Stimulated activated CD4-positive, alpha-beta T cell treated with anti-CD3 and anti-CD28 coated beads, TNF-alpha, amount 100 ng/mL, for 24 hours (primary cell): ENCODE data around the gene GLIS2.
A peak's percentile ranks its signal among the peaks of the same experiment; 100 is the strongest.

Experiments
- DNase-seq, 3 experiments: peaks; one replicate each; pipeline ENCODE4 v3.0.0-alpha.2; 2020; ENCODE audit warnings: low read depth in 3 of 3

GLIS2 gene

DNA sequence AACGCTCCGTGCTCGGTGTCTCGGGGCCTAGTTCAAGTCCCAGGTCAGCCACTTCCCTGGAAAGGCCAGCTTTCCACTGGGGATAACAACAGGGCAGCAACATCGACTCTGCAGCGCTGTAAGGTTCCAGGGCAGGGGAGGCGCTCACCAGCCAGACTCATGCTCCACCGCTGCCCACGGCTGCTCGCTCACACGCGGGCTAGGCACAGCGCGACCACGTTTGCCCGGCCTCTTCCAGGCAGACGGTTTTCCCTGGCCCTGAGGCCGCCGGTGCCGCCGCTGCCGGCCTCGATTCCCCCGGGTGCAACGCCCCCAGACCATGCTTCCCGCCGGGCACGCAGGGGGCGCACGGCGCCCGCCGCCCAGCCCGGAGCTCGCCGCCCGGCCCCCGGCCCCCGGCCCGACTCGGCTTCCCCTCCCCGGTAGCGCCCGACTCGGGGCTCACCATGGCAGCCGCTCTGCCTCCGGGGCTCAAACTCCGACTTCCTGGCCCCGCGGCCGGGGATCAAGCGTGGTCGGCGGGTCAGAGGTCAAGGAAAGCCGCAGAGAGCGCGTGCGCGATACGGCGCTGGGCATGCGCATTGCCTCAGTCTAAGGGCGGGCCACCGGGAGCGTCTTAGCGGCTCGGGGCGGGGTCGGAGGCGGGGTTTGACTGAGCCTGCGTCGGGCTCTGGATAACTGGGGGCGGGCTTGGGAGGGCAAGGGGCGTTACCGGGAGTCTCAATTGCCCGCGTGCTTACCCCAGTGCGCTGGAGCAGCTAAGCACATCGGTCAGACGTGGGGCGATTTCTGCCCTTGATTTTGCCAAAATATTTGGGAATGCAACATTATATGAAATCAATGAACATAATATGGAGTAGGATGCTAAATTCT lies 35.2 kb downstream of the GLIS2 start, which contains the start of gene PAM16:
TSS of gene PAM16 (minus strand) at position 535 of the 873 bp plus-strand sequence. CDS start at position 448, 87 bp downstream.
- DNase-seq: peak; percentile 95 to 99 (median 99)

DNA sequence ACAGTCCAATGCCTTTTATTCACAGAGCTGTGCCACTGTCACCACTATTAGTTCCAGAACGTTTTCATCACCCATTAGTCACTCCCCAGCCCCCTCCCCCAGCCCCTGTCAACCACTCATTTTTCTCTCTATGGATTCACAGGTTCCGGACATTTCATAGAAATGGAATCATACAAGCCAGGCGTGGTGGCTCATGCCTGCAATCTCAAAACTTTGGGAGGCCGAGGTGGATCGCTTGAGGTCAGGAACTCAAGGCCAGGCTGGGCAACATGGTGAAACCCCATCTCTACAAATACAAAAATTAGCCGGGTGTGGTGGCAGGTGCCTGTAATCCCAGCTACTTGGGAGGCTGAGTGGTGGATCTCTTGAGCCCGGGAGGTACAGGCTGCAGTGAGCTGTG lies 36.0 kb downstream of the GLIS2 start:
- DNase-seq: peak in 1 of 3 experiments; percentile 19

DNA sequence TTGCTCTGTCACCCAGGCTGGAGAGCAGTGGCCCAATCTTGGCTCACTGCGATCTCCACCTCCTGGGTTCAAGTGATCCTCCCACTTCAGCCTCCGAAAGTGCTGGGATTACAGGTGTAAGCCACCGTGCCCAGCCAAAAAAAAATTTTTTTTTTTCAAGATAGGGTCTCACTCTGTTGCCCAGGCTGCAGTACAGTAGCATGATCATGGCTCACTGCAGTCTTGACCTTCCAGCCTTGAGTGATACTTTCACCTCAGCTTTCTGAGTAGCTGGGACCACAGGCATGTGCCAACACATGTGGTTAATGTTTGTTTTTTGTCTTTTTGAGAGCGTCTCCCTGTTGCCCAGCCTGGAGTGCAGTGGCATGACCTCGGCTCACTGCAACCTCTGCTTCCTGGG lies 37.0 kb downstream of the GLIS2 start:
- no peak for DNase-seq

DNA sequence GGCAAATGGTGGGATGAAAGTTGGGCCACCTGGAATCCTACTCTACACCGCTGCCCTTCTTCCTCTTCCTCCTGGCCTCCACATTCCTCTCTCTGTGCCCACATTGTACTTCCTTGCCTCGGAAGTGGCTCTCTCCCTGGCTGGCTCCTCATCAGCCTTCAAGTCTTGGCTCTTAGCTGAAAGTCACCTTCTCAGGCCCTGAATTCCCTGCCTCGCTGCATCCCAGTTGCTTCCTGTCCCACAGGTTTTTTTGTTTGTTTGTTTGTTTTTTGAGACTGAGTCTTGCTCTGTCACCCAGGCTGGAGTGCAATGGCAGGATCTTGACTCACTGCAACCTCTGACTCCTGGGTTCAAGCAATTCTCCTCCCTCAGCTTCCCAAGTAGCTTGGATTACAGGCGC lies 37.8 kb downstream of the GLIS2 start:
- no peak for DNase-seq

DNA sequence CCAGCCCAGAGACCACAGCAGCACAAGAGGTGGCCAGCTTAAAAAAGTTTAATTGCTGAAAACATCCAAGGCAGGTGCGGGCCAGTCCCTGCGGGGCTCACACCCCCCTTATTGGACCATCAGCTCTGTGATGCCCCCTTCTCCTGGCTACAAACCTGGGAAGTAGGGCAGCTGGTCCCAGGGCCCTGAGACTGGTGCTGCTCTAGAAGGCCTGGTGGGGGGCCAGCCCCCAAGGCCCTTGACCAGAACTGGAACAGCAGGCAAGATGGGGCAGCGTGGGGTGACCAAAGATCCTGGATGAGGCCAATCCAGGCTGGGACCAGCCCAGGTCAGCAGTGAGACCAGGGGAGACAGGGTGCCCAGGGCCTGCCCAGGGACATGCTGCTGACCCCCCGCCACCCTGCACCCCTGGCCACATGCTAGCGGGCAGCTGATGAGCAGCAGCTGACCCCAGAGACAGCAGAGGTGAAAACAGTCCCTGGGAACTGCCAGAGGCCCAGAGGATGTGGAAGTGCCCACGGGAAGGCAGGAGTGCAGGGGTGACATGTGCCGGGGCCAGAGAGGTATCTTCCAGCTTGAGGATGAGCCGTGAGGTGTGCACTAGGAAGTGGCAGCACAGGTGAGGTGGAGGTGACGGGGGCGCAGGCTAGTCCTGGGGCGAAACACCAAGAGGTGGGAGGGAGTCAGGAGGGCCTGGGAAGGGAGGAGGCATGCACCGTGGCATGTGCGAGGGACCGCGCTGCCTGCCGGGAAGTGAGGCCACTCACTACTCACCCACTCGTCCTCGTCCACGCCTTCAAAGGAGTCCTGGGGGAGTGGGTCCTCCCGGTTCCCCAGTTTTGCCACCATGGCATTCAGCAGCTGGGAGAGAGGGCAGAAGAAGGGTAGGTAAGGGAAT lies 38.9 kb downstream of the GLIS2 start:
- no peak for DNase-seq

DNA sequence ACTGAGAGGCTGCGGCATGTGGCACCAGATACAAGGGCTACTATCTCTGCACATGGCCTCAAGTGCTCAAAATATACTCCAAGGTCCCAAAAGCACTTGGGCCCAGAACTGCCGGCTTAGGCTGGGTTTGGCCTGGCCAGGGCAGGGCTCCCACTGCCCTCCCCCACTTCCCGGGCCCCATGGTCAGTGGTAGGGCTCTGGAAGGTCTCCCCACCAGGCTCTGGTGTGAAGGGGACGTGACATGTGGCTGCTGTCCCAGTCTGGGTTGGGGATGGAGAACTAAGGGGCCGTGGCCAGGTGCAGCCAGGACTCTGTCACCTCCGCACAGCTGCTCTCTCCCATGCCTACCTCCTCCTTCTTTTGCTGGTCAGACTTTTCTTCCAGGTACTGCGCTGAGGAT lies 41.0 kb downstream of the GLIS2 start:
- no peak for DNase-seq

DNA sequence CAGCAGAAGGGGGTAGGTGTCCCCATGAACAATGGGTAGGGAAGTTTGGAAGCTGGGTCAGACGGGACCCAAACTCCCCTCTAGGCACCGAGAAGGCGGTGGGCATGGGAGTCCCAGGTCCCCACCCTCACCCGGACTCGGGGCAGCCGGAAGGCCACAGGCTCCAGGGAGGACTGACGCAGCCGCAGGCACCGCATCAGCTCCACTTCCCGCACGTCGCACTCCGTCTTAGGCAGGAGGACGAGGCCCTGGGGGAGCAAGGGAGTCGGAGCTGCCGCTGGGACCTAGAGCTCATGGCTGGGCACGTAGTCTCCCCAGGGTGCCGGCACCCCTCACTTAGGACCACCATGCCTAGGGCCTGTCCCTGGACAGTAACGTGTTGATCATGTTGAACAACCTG lies 42.4 kb downstream of the GLIS2 start:
- DNase-seq: no peak

DNA sequence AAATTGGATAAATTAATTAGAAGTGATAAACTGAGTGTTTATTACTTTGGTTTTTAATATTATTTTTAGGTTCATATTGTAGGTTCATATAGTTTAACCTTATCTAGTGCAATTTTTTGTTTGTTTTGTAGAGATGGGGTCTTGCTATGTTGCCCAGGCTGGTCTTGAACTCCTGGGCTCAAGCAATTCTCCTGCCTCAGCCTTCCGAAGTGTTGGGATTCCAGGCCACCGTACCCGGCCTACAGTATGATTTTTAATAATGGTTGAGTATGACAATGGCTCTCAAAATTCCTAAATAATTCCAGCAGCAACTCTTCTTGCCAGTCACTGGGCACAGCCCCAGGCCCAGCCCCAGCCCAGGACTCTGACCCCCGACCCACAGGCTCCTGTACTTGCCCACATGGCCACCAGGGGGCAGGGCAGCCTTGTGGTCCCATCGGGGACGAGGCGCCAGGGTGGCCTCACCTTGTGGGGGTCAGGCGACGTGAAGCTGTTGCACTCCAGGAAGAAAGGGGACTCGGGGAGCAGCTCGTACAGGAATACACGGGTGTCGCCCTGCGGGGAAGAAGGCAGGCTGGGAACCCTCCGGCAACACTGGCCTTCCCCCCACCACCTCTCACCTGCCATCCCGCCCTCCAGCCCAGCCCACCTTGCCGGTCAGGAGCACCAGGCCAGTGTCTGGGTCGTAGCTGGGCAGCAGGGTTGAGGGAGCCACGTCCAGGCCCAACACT lies 43.1 kb downstream of the GLIS2 start:
- peak; percentile 42 to 63 (median 49) for DNase-seq

DNA sequence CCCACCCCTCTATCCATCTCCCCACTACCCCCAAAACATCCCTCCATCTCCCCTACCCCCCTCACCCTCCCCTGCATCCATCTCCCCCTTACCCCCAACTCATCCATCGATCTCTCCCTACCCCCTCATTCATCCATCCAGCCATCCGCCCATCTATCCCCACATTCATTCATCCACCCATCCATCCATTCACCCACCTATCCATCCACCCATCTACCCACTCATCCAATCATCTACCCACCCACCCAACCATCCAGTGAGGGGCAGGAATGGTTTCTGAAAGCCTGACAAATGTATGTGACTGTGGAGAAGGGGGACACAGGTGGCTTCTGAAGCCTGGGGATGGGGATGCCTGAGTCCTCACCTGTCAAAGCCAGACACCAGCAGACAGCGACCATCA lies 44.0 kb downstream of the GLIS2 start:
- DNase-seq: no peak

DNA sequence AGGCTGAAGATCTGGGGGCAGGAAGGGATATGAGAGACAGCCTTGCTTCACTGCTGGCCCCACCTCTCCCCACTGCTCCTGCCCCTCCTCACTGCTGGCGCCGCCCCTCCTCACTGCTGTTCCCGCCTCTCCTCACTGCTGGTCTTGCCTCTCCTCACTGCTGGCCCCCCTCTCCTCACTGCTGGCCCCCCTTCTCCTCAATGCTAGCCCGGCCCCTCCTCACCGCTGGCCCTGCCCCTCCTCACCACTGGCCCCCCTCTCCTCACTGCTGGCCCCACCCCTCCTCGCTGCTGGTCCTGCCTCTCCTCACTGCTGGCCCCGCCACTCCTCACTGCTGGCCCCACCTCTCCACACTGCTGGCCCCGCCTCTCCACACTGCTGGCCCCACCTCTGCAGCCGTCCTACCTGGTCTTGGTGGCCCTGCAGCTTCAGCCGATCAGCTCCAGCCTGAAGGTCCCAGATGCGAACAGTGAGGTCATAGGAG lies 44.7 kb downstream of the GLIS2 start:
- DNase-seq: no peak

DNA sequence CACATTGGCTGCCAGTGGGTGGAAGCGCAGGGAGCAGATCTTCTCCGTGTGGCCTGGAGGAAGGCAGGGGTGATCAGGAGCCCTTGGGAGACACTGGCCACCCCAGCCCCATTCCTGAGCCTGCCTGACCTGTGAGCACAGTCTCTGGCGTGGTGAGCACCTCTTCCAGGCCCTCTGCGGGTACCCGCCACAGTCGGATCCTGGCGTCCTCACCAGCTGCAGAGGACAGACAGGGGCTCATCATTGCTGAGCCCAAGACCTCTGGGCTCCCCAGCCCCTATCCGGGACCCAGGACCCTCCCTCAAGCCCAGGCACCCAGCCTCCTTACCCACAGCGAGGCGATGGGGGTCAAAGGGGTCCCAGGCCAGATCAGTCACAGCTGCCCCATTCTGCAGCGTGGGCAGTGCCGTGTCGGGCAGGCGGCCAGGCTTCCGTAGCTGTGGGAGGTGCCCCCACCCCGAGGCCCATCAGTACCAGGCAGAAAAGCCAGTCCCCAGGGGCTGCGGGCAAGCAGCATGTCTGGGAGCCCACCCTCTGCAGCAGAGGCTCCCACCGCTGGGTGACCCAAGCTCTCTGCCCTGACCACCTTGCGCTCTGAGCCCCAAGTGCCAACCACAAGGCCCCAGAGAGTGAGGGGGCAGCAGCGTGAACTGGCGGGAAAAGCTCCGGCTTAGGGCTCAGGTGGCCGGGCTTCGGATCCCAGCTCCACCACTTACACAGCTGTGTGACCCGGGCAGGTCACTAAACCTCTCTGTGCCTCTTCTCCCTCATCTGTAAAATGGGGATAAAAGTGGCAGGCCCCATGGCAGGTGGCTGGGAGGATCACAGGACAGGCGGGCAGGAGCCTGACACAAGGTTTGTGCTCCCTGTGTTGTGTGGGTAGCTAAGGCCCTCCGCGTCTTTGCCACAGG lies 45.4 kb downstream of the GLIS2 start:
- DNase-seq: no peak

DNA sequence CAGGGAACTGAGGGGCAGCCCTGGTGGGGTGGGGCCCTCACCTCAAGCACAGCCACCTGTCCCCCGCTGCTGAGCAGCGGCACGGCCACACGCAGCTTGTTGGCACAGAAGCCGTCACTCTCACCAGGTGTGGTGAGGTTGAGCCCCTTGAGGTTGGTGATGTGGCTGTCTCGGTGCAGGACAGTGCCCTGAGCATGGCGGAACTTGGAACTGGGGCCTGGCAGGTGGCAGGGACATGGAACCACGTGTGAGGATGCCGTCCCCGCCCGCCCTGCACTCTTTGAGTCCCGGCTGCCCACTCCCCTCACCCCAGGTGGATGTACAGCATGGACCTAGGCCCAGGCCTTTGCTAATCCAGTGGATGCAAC lies 46.1 kb downstream of the GLIS2 start:
- no peak for DNase-seq

DNA sequence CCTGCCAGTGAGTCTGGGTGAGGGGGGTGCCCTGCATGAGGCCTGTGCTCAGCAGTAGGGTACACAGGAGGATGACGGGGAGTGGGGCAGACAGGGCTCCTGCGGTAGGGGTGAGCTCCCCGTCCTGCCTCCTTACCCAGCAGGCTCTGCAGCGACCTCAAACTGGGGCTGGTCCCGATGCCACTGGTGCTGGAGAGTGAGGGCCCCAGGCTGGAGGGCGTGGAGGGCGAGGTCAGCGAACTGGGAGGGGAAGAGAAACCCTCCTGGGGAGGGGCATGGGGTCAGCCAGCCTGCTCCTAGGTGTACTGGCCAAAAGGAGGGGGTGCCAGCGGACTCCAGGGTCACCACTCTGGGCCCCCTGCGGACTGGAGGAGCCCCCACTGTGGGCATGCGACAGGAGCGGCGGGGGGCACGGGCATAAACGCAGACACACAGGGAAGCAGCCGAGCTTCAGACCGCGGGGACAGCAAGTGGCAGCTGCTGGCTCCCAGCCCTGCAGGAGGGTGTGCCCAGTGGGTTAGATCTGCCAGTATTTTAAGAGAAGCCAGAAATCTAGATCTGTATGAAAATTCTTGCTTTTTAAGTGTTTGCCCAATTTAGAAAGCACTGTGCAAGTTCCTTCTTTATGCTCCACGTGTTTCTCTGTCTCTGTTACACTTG lies 46.7 kb downstream of the GLIS2 start:
- DNase-seq: no peak

DNA sequence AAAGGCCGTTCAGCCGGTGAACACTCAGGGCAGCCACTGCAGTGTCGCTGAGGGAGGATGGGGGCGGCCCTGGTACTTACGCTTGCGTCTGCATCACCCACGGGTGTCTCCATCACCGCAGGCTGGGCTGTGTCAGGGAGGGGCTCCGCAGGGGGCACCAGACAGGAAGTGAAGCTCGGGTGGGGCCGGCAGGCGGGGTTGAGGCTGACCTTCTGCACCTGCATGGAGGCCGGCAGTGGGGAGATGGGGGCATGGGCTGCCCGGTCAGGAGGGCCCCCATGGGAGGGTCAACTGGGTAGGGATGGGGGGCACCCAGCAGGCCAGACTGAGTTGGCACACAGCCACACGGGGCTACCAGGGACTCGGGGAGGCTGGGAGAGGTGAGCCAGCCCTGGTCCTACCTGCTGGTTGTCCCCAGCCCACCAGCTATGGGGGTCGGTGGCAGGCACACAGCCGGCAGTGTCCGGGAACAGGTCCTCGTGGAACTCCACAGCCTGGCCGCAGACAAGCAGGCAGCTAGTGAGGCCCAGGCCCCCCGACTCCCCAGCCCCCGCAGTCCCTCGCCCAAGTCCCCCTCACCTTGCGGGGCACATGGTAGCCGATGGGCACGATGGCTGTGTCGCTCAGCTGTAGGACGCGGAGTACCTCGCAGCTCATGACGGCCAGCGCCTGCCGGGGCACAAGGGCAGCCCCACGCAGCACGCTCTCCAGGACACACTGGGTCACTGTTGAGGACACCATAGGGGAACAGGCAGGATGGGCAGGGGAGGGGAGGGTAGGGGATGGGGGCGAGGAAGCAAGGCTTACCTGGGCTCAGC lies 48.5 kb downstream of the GLIS2 start:
- DNase-seq: no peak

DNA sequence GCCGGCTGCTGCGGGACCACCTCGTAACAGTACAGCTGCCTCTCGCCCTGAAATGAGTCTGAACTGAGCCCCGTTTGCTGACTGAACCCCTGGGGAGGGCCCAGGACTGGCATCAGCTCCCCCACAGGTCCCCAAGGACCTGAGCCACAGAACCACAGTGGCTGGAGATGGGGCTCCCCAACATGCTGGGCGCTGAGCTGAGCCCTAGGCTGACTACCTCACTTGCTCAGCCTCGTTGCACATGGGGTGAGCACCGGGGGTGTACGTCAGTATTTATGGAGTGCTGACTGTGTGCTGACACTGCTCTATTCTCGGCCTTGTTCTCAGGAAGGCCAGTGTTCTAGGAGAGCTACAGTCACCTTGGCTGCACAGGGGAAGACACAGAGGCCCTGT lies 49.1 kb downstream of the GLIS2 start:
- DNase-seq: no peak

DNA sequence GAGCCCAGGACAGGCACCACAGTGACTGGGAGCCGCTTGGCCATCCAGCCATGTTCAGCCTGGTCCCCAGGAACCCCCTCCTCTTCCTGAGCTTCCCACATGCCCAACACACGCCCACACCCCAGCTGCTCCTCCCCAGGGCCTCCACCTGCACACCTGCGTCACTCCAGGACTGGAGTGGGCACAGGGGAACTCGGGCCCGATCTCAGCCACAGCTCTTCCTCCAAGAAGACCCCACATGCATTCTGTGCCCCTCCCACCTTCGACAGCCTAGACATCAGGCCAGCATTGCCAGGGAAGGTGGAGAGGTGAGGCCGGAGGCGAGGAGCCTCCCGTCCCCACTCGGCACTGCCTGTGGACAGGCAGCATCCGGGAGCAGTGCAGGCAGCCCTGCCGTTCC lies 49.7 kb downstream of the GLIS2 start:
- no peak for DNase-seq

DNA sequence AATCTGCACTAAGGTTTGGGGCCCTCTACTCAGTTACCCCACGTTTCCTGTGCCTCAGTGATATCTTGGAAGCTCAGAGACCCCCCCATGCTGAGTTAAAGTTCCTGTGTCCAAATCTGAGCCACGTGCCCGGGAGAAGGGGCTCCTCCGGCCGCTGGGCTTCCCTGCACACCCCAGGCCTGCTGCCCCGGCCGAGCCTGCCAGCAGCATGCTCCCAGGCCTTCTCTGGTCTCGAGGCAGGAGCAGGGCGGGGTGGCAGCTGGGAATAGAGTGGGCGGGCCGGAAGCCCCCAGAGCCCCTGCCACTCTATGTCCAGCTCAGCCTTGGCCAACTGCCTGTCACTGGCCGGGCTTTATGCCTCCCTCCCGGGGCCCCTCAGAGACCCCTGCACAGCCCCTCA lies 50.1 kb downstream of the GLIS2 start:
- DNase-seq: no peak

DNA sequence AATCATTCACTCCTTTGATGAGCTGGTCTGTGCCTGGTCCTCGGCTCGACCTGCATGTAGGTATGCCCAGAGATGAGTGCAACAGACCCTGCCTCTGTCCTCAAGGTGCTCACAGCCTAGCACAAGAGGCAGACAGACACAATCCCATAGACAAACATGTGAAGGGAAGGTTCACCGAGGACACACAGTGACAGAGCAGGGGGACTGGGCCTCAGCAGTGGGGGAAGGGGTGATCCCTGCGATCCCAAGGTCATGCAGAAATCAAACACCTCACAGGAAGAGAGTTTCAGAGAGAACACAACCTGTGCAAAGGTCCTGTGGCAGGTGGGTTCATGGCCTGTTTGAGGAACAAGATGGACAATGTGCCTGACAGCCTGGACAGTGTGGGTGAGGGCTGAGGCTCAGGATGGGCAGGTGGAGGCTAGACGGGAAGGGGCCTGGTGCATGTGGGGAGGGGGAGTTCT lies 51.6 kb downstream of the GLIS2 start:
- DNase-seq: no peak

DNA sequence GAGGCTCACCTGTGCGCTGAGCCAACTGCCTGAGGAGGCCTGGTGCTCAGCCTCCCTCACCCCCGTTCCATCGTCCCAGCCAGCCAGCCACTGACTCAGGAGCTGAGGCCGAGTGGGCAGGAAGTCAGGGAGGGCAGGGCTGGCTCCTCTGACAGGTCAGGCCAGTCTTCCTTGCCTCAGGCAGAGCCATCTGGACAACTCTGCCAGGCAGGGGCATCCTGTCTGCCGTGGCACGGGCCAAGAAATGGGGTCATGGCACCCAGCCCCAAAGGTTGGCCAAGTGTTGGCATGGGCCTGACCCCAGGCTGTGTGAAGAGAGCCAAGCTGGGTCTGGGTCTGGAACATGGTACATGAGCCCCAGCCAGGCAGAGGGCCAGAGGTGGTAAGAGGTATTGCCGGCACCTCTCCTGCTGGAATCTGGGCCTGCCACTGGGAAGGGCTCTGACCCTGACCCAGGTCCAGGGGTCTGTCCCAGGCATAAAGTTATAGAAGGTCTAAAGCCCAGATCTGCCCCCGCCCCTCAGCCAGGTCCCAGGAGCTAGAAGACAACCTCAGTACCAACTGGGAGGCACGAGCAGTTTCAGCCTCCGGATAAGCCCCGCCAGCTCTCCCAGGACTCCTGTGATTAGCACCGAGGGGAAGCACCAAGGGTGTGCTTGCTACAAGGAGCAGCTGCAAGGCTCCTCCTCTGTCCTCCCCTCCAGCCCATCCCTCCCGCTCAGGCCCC lies 53.3 kb downstream of the GLIS2 start:
- DNase-seq: no peak
